Suprapubic skin (tissue), 3 donors: Measurements from ENCODE around the gene NNMT.

ENCODE experiments used
- EP300 ChIP-seq: sonication (generic); formaldehyde crosslinking; IDR thresholded peaks from one replicate; pipeline ENCODE4 v1.6.1; 2017; ENCODE audit warnings: antibody characterized with exemption
- TF ChIP-seq, protein P1 (sequence below), 2 donors: fragments of 200-600 bp in 1 of 2; fragments of 450-650 bp in 1 of 2; sonication (generic) in 1 of 2; IDR thresholded peaks; one replicate each; pipeline ENCODE4 v1.5.1; 2016 to 2019; ENCODE audit warnings: antibody characterized with exemption in 2 of 2, mild to moderate bottlenecking in 1 of 2, moderate library complexity in 1 of 2

DNA sequence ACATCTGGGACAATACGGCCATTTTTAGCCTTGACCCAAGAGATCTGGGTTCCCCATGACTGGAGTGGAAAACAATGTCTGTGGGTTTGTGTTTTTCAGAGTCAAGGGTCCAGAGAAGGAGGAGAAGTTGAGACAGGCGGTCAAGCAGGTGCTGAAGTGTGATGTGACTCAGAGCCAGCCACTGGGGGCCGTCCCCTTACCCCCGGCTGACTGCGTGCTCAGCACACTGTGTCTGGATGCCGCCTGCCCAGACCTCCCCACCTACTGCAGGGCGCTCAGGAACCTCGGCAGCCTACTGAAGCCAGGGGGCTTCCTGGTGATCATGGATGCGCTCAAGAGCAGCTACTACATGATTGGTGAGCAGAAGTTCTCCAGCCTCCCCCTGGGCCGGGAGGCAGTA is 15.7 kb downstream of the NNMT start:
- TF ChIP-seq EP300, result no peak
- TF ChIP-seq, protein P1, sequence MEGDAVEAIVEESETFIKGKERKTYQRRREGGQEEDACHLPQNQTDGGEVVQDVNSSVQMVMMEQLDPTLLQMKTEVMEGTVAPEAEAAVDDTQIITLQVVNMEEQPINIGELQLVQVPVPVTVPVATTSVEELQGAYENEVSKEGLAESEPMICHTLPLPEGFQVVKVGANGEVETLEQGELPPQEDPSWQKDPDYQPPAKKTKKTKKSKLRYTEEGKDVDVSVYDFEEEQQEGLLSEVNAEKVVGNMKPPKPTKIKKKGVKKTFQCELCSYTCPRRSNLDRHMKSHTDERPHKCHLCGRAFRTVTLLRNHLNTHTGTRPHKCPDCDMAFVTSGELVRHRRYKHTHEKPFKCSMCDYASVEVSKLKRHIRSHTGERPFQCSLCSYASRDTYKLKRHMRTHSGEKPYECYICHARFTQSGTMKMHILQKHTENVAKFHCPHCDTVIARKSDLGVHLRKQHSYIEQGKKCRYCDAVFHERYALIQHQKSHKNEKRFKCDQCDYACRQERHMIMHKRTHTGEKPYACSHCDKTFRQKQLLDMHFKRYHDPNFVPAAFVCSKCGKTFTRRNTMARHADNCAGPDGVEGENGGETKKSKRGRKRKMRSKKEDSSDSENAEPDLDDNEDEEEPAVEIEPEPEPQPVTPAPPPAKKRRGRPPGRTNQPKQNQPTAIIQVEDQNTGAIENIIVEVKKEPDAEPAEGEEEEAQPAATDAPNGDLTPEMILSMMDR (IDR thresholded peaks at IDR 0.05), result no peak
